Transverse colon (tissue), 4 donors: Measurements from ENCODE around the gene COL10A1. TPM values are rescaled to one million over a fixed set of nuclear protein-coding genes. Genes with fewer than 3 reads are reported as not detected.

ENCODE experiments used
- DNase-seq: peaks from one replicate; pipeline ENCODE4 v3.0.0-alpha.2; 2019
- H3K27ac ChIP-seq, 4 donors: fragments of 200-600 bp; sonication (generic); 2 replicates each; pipeline ENCODE4 v1.5.1; 2016 to 2018; ENCODE audit warnings: inconsistent platforms in 4 of 4
- H3K27me3 ChIP-seq: fragments of 200-600 bp; sonication (generic); 2 replicates; pipeline ENCODE4 v1.5.1; 2017; ENCODE audit warnings: inconsistent platforms
- H3K36me3 ChIP-seq, 4 donors: fragments of 200-600 bp; sonication (generic); 2 replicates each; pipeline ENCODE4 v1.5.1; 2017 to 2019; ENCODE audit warnings: inconsistent platforms in 4 of 4
- H3K4me1 ChIP-seq, 4 donors: fragments of 200-600 bp; sonication (generic); 2 replicates each; pipeline ENCODE4 v1.5.1; 2017 to 2020; ENCODE audit warnings: inconsistent platforms in 4 of 4
- H3K4me3 ChIP-seq, 4 donors: fragments of 200-600 bp; sonication (generic); 1 replicate in 1 of 4; 2 replicates in 3 of 4; pipeline versions ENCODE4 v1.5.1 to v1.6.1; 2017 to 2019; ENCODE audit warnings: inconsistent platforms in 4 of 4
- H3K9me3 ChIP-seq, 2 donors: fragments of 200-600 bp; sonication (generic); 2 replicates each; pipeline ENCODE4 v1.5.1; 2017 to 2019; ENCODE audit warnings: inconsistent platforms in 2 of 2
- EP300 ChIP-seq: sonication (generic); formaldehyde crosslinking; IDR thresholded peaks from one replicate; pipeline ENCODE4 v1.6.1; 2017; ENCODE audit warnings: antibody characterized with exemption, low read depth
- POLR2A ChIP-seq: fragments of 450-650 bp; IDR thresholded peaks from one replicate; pipeline ENCODE4 v1.6.1; 2016; ENCODE audit warnings: antibody characterized with exemption, mild to moderate bottlenecking, moderate library complexity
- POLR2AphosphoS5 ChIP-seq, 3 donors: sonication (generic); formaldehyde crosslinking; IDR thresholded peaks; one replicate each; pipeline ENCODE4 v1.6.1; 2016; ENCODE audit warnings: antibody characterized with exemption in 3 of 3
- WGBS, 2 donors: methylation state at CpG; one replicate each; pipeline ENCODE4 v1.1.5; 2018; ENCODE audit warnings: low coverage in 1 of 2; 5-methylcytosine and 5-hydroxymethylcytosine counted together
- in situ Hi-C, 4 donors: fragments of 200-750 bp; cut with MboI; loops; one replicate each; pipeline versions ENCODE4 v1.15.0 to v1.15.1; 2017; ENCODE audit warnings: low sequenced_read_pairs in 3 of 4, low pct_ligation_motif_present in 1 of 4, low pct_unique_long_range_greater_than_20kb in 1 of 4
- intact Hi-C: fragments of 100-400 bp; cut with DNase I; formaldehyde crosslinking; loops from one replicate; pipeline ENCODE4 v1.15.1; 2023; ENCODE audit warnings: low total_unique reads
- total RNA-seq, 4 donors: library from RNA; depleted of rRNA; stranded (reverse); fragments of >200 nt; gene quantifications; one replicate each; pipeline ENCODE4 v1.1.0, GENCODE V29; 2016
- TF ChIP-seq, protein P1 (sequence below), 5 experiments: fragments of 200-600 bp in 3 of 5; fragments of 450-650 bp in 2 of 5; sonication (generic) in 3 of 5; IDR thresholded peaks; 1 replicate in 2 of 5; 2 replicates in 3 of 5; pipeline ENCODE4 v1.5.1; 2016 to 2017; ENCODE audit warnings: antibody characterized with exemption in 5 of 5, inconsistent platforms in 3 of 5, mild to moderate bottlenecking in 2 of 5, moderate library complexity in 1 of 5

The COL10A1 gene
- not detected for total RNA-seq

DNA sequence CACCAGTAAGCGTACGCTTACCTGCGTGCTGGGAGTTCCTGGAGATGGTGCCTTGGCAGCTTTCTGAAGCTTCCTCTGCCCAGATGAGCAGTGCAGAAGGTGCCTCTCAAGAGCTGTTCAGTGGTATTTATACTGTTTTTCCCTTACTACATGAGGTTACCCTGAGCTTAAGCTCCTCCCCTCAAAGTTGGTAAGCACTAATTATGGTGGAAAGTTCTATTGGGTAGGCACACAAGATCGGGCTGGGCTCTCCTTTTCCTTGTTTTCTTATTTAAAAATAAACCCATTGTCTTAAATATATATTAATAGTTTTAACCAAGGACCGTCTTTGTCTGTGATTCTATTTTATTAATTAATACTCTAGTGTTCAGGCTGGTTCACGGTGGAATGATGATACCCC, at the start of gene COL10A1:
TSS of gene COL10A1 (minus strand) at position 101 of the 400 bp plus-strand sequence. CDS start 640 bp downstream, outside the sequence.
- in situ Hi-C loops: no loop called here
- Histone ChIP-seq H3K27ac (no peak within 1 kb of the TSS), H3K4me1 (peaks cover 0 to 4% (median 0%) of the 10 kb centered on the region in 4 donors), H3K36me3 (no peaks in the 10 kb centered on the region), H3K27me3 (no peaks in the 10 kb centered on the region), H3K4me3 (no peak within 1 kb of the TSS), H3K9me3 (no peaks in the 10 kb centered on the region)
- TF ChIP-seq EP300: no peak
- intact Hi-C loops: no loop called here
- DNase-seq: no peak
- WGBS, 2 donors: 94 to 98% methylated on average over 6 of the region's 6 CpGs

DNA sequence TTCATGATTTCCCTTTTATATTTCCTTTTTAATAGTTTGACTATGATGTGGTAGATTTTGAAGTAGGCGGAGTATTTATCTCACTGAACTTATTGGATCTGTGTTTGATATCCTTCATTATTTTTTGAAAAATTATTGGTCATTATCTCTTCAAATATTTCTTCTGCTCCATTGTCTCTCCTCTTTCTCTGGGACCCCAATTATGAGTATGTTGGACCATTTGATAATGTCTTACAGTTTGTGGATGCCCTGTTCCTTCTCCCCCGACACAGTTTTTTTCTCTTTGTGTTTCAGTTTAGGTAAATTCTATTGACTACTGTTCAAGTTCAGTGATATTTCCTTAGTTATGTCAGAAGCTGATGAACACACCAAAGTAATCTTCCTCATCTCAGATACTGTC, 49.4 kb upstream of the COL10A1 start:
- H3K27ac ChIP-seq: no peak overlapping the region
- peaks cover 0 to 8% (median 3%) of the 10 kb centered on the region in 4 donors for H3K36me3 ChIP-seq
- H3K4me1 ChIP-seq: no peaks in the 10 kb centered on the region
- H3K9me3 ChIP-seq: peaks cover 4 to 10% of the 10 kb centered on the region in 2 donors
- in situ Hi-C loops (no loop called here), intact Hi-C loops (no loop called here)
- H3K4me3 ChIP-seq: no peak overlapping the region
- WGBS, 2 donors: 94 to 97% methylated on average over 2 of the region's 2 CpGs
- TF ChIP-seq POLR2A (no peak), EP300 (no peak), POLR2AphosphoS5 (IDR thresholded peaks at IDR 0.05) (no peak)
- TF ChIP-seq, protein P1, sequence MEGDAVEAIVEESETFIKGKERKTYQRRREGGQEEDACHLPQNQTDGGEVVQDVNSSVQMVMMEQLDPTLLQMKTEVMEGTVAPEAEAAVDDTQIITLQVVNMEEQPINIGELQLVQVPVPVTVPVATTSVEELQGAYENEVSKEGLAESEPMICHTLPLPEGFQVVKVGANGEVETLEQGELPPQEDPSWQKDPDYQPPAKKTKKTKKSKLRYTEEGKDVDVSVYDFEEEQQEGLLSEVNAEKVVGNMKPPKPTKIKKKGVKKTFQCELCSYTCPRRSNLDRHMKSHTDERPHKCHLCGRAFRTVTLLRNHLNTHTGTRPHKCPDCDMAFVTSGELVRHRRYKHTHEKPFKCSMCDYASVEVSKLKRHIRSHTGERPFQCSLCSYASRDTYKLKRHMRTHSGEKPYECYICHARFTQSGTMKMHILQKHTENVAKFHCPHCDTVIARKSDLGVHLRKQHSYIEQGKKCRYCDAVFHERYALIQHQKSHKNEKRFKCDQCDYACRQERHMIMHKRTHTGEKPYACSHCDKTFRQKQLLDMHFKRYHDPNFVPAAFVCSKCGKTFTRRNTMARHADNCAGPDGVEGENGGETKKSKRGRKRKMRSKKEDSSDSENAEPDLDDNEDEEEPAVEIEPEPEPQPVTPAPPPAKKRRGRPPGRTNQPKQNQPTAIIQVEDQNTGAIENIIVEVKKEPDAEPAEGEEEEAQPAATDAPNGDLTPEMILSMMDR (IDR thresholded peaks at IDR 0.05): no peak
- no peaks in the 10 kb centered on the region for H3K27me3 ChIP-seq
- no peak for DNase-seq

DNA sequence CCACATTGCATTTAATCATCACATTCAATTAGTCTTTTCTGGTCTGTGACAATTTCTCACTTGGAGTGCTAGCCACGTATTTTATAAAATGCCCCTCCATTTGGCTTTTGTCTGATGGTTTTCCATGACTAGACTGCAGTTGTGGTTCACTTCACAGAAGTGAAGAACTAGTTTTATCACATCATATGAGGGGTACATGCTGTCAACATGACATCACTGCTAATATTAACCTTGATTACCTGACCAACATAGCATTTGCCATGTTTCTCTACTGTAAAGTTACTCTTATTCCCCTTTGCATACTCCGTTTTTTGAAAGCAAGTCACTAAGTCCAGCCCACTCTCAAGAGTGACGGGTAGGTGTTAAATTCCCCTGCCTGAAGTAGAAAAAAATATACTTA, 48.0 kb upstream of the COL10A1 start:
- TF ChIP-seq POLR2AphosphoS5 (IDR thresholded peaks at IDR 0.05): no peak
- no peak for TF ChIP-seq POLR2A
- no peak for TF ChIP-seq EP300
- TF ChIP-seq, protein P1 (IDR thresholded peaks at IDR 0.05): no peak
- H3K9me3 ChIP-seq: peaks cover 4 to 10% of the 10 kb centered on the region in 2 donors
- H3K4me1 ChIP-seq: no peaks in the 10 kb centered on the region
- no peaks in the 10 kb centered on the region for H3K27me3 ChIP-seq
- no peak overlapping the region for H3K4me3 ChIP-seq
- no peak for DNase-seq
- peaks cover 0 to 8% (median 3%) of the 10 kb centered on the region in 4 donors for H3K36me3 ChIP-seq
- intact Hi-C loops (no loop called here), in situ Hi-C loops (no loop called here)
- no peak overlapping the region for H3K27ac ChIP-seq
- 63 to 100% methylated on average over 2 to 3 of the region's 3 CpGs for WGBS, 2 donors

DNA sequence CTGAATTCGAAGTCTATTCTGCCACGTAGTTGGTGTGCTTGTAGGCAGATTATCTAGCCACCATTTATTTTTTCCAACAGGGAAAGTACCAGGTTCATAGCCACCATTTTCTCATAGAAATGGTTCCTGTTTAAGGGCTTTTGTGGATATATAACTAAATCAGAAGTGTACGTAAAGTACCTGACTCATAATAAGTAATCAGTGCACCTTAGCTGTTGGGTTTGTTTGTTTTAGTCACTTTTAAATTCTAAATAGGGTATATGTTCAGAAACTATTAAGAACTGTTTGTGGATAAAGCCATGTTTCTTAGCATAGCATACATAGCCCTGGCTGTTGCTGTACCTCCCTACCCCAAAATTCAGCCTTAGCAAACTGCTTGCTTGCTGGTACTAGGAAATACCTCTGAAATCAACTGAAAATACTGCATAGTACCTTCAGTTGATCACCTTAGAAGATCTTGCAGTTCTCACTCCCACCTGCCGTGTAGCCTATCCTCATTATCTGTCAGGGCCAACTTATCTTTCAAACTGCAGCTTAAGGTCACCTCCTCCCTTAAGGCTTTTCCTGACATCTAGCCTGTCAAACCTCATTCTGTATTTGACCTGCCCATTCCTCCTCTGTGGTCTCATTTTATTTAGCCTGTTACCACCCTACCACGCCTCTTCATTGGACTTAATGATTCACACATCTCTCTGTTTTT, 44.6 kb upstream of the COL10A1 start:
- TF ChIP-seq EP300 (no peak), POLR2A (no peak), POLR2AphosphoS5 (IDR thresholded peaks at IDR 0.05) (no peak)
- TF ChIP-seq, protein P1 (IDR thresholded peaks at IDR 0.05): no peak
- H3K36me3 ChIP-seq: peaks cover 0 to 7% (median 3%) of the 10 kb centered on the region in 4 donors
- 89 to 91% methylated on average over 5 of the region's 5 CpGs for WGBS, 2 donors
- intact Hi-C loops: no loop called here
- no peaks in the 10 kb centered on the region for H3K27me3 ChIP-seq
- H3K4me3 ChIP-seq: no peak overlapping the region
- in situ Hi-C loops: no loop called here
- no peak overlapping the region for H3K27ac ChIP-seq
- H3K4me1 ChIP-seq: no peaks in the 10 kb centered on the region
- H3K9me3 ChIP-seq: peaks cover 4 to 9% of the 10 kb centered on the region in 2 donors
- DNase-seq: no peak
